Neural progenitor cell (in vitro differentiated cells): ENCODE data around the gene PEF1. TPM values are rescaled to one million over a fixed set of nuclear protein-coding genes. Genes with fewer than 3 reads are reported as not detected.
A peak's percentile ranks its signal among the peaks of the same experiment; 100 is the strongest.

Experiments
- DNase-seq: peaks from one replicate; pipeline ENCODE4 v3.0.0-alpha.2; 2016; ENCODE audit warnings: low spot score
- H2AFZ ChIP-seq: fragments of 200-600 bp; sonication (generic); replicated peaks from 2 replicates; pipeline ENCODE4 v1.6.1; 2016; ENCODE audit warnings: antibody characterized with exemption
- H3F3A ChIP-seq: fragments of 200-600 bp; sonication (generic); 2 replicates; pipeline ENCODE4 v1.6.1; 2016; ENCODE audit warnings: antibody characterized with exemption, low read depth
- H3K27ac ChIP-seq: fragments of 200-600 bp; sonication (generic); 2 replicates; pipeline ENCODE4 v1.5.1; 2016; ENCODE audit warnings: mild to moderate bottlenecking
- H3K27me3 ChIP-seq: fragments of 200-600 bp; sonication (generic); 2 replicates; pipeline ENCODE4 v1.6.1; 2016; ENCODE audit warnings: mild to moderate bottlenecking, moderate library complexity
- H3K36me3 ChIP-seq: fragments of 200-600 bp; sonication (generic); 2 replicates; pipeline ENCODE4 v1.5.1; 2016
- H3K4me1 ChIP-seq: fragments of 200-600 bp; sonication (generic); 2 replicates; pipeline ENCODE4 v1.6.1; 2016; ENCODE audit warnings: mixed run types
- H3K4me2 ChIP-seq: fragments of 200-600 bp; sonication (generic); 2 replicates; pipeline ENCODE4 v1.6.1; 2016
- H3K4me3 ChIP-seq: fragments of 200-600 bp; sonication (generic); 2 replicates; pipeline ENCODE4 v1.5.1; 2016
- H3K79me2 ChIP-seq: fragments of 200-600 bp; sonication (generic); 2 replicates; pipeline ENCODE4 v1.6.1; 2016; ENCODE audit warnings: low read depth
- H3K9ac ChIP-seq: fragments of 200-600 bp; sonication (generic); 2 replicates; pipeline ENCODE4 v1.6.1; 2016
- H3K9me3 ChIP-seq: fragments of 200-600 bp; sonication (generic); 2 replicates; pipeline ENCODE4 v1.5.1; 2016; ENCODE audit warnings: low read depth
- H4K20me1 ChIP-seq: fragments of 200-600 bp; sonication (generic); 2 replicates; pipeline ENCODE4 v1.6.1; 2016; ENCODE audit warnings: low read depth
- H3K27ac Mint-ChIP-seq: 3 replicates; pipeline ENCODE4 v1.8.0; 2021; ENCODE audit warnings: mixed read lengths
- H3K27me3 Mint-ChIP-seq: 2 replicates; pipeline ENCODE4 v1.8.0; 2022; ENCODE audit warnings: low read depth, mild to moderate bottlenecking, inconsistent platforms, moderate library complexity, mixed read lengths; ENCODE audit not compliant: insufficient read depth
- H3K36me3 Mint-ChIP-seq: 3 replicates; pipeline ENCODE4 v1.8.0; 2021; ENCODE audit warnings: mixed read lengths
- H3K4me1 Mint-ChIP-seq: 3 replicates; pipeline ENCODE4 v1.8.0; 2021; ENCODE audit warnings: mixed read lengths
- H3K4me3 Mint-ChIP-seq: 3 replicates; pipeline ENCODE4 v1.8.0; 2021; ENCODE audit warnings: mild to moderate bottlenecking, moderate library complexity, mixed read lengths
- H3K9me3 Mint-ChIP-seq: 3 replicates; pipeline ENCODE4 v1.8.0; 2020; ENCODE audit warnings: mixed read lengths
- EZH2 ChIP-seq: fragments of 200-600 bp; sonication (generic); IDR thresholded peaks from 2 replicates; pipeline ENCODE4 v1.6.1; 2017; ENCODE audit warnings: antibody characterized with exemption, mild to moderate bottlenecking, moderate library complexity
- EZH2phosphoT487 ChIP-seq: fragments of 200-600 bp; sonication (generic); IDR thresholded peaks from 2 replicates; pipeline ENCODE4 v1.6.1; 2017; ENCODE audit warnings: antibody characterized with exemption
- total RNA-seq: library from RNA; depleted of rRNA; stranded (reverse); fragments of >200 nt; gene quantifications from 2 replicates; pipeline ENCODE4 v1.2.3, GENCODE V29; 2015; ENCODE audit warnings: low replicate concordance
- TF ChIP-seq, protein P1 (sequence below): fragments of 200-600 bp; sonication (generic); IDR thresholded peaks from 2 replicates; pipeline ENCODE4 v1.5.1; 2017; ENCODE audit warnings: antibody characterized with exemption, mild to moderate bottlenecking

Gene PEF1
- total RNA-seq, 1 donor from 2014 or later = 30.7 TPM

DNA sequence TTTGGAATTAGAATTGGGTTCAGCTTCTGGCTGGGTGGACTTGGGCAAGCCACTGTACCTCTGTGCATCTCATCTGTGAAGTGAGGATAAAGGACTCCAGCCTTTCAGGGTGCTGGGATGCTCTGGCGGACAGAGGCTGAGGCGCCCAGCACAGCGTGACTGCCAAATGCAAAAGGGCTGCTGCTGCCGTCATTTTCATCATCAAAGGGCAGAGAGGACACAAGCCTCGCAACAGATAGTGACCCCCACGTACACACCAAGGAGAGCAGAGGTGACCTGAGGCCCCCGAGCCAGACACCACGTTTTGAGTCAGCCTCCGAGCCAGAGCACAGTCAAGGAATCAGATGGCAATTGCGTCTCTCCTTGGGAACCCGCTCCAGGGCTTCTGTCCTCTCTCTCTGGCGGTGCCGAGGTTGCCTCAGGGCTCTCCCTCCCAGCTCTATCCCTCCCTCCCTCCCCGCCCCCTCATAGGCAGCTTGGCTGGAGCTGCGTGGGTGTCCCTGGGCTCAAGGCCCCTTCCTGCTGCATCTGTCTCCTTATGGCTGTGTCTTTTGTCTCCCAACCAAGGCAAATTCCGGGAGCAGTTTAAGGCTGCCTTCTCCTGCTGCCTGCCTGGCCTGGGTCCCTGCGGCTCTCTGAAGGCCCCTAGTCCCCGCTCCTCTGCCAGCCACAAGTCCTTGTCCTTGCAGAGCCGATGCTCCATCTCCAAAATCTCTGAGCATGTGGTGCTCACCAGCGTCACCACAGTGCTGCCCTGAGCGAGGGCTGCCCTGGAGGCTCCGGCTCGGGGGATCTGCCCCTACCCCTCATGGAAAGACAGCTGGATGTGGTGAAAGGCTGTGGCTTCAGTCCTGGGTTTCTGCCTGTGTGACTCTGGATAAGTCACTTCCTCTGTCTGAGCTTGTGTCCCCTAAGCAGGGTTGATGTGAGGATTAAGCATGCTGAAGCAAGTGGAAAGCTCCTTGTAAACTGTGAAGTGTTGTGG lies 18.2 kb downstream of the PEF1 start:
- Histone ChIP-seq H3K79me2 (no peaks in the 10 kb centered on the region), H4K20me1 (no peaks in the 10 kb centered on the region), H3K4me3 (no peak overlapping the region), H3K36me3 (no peaks in the 10 kb centered on the region), H3K4me2 (no peak overlapping the region), H3K27ac (no peak overlapping the region), H3K27me3 (no peaks in the 10 kb centered on the region), H3F3A (no peaks in the 10 kb centered on the region), H3K9me3 (no peaks in the 10 kb centered on the region), H3K4me1 (no peaks in the 10 kb centered on the region), H2AFZ (no peak overlapping the region), H3K9ac (no peak overlapping the region)
- peak; percentile 41 for DNase-seq
- Mint-ChIP-seq H3K4me3 (peak overlapping the region; percentile 10), H3K36me3 (peaks cover 6% of the 10 kb centered on the region), H3K27ac (peak overlapping the region; percentile 60), H3K9me3 (no peaks in the 10 kb centered on the region), H3K27me3 (peaks cover 2% of the 10 kb centered on the region), H3K4me1 (peaks cover 17% of the 10 kb centered on the region)
- TF ChIP-seq EZH2phosphoT487 (no peak), EZH2 (no peak)
- TF ChIP-seq, protein P1, sequence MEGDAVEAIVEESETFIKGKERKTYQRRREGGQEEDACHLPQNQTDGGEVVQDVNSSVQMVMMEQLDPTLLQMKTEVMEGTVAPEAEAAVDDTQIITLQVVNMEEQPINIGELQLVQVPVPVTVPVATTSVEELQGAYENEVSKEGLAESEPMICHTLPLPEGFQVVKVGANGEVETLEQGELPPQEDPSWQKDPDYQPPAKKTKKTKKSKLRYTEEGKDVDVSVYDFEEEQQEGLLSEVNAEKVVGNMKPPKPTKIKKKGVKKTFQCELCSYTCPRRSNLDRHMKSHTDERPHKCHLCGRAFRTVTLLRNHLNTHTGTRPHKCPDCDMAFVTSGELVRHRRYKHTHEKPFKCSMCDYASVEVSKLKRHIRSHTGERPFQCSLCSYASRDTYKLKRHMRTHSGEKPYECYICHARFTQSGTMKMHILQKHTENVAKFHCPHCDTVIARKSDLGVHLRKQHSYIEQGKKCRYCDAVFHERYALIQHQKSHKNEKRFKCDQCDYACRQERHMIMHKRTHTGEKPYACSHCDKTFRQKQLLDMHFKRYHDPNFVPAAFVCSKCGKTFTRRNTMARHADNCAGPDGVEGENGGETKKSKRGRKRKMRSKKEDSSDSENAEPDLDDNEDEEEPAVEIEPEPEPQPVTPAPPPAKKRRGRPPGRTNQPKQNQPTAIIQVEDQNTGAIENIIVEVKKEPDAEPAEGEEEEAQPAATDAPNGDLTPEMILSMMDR = no peak

DNA sequence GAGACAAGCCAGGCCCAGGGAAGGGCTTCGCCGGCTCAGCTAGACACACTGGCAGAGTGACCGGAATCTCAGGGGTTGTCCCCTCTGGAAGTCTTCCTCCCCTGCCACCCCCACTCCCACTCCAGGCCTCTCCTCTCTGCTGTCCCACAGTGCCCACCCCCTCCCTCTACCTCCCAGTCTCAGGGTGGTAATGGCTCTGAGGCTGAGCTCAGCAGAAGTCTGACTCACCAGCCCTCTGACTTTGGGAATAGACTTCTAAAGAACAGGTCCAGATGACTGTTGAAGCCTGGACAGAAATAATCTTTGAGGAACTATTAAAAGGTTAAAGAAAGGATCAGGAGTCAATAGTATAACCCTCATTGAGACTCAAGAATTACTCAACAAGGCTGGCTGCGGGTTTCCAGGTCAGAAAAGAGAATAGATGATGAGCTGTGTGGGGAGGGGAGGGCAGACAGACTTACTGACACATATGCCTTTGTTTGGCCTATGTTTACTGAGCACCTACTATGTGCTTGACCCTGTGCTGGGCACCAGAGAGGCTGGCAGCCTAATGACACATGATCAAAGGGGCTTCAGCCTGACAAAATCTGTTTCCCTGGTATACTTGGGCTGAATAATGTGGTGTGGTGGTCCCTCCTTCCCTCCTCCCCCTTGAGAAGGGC lies 19.0 kb downstream of the PEF1 start:
- Histone ChIP-seq H3K4me2 (no peak overlapping the region), H3K9me3 (no peaks in the 10 kb centered on the region), H3K79me2 (no peaks in the 10 kb centered on the region), H3K4me3 (no peak overlapping the region), H3K27ac (no peak overlapping the region), H3K4me1 (no peaks in the 10 kb centered on the region), H3F3A (no peaks in the 10 kb centered on the region), H2AFZ (no peak overlapping the region), H3K36me3 (no peaks in the 10 kb centered on the region), H3K9ac (no peak overlapping the region), H3K27me3 (no peaks in the 10 kb centered on the region), H4K20me1 (no peaks in the 10 kb centered on the region)
- no peak for DNase-seq
- H3K27ac Mint-ChIP-seq = peak overlapping the region; percentile 42
- H3K4me3 Mint-ChIP-seq = no peak overlapping the region
- peaks cover 6% of the 10 kb centered on the region for H3K36me3 Mint-ChIP-seq
- no peak for TF ChIP-seq EZH2
- TF ChIP-seq EZH2phosphoT487 = no peak
- TF ChIP-seq, protein P1 = no peak
- H3K9me3 Mint-ChIP-seq = no peaks in the 10 kb centered on the region
- peaks cover 2% of the 10 kb centered on the region for H3K27me3 Mint-ChIP-seq
- H3K4me1 Mint-ChIP-seq = peaks cover 17% of the 10 kb centered on the region

DNA sequence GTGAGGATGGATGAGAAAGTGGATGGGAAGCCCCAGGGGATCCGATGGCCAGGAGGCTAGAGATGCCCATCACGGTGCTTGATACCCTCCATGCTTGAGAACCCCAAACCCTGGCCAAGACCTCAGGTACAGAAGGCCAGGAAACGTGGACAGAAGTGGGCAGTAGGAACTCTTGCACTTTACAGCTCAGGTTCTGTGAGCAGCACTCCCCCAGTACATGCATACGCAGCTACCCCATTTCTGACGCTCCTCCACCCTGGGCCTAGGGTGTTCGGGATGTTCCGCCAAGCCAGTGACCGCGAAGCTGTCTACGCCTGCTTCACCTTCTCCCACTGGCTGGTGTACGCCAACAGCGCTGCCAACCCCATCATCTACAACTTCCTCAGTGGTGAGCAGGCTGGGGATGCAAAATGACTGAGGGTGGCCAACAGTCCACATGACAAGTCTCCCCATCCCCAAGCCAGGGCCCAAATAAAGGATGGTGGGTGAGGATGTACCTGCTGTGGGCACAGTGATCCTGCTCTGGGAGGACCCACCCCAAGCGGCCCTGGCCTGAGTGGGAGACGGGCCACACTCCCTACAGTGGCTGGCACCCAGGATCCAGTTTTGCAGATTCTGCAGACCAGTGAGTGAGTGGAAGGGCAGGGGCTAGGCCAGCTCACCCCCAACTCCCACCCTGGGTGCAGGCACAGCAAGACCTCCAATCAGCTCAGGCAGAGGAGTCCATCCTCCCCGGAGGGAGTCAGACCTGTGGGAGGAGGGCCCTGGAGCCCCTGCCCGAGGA lies 19.8 kb downstream of the PEF1 start:
- no peaks in the 10 kb centered on the region for H3K79me2 ChIP-seq
- H3K9me3 ChIP-seq = no peaks in the 10 kb centered on the region
- H3K4me2 ChIP-seq = no peak overlapping the region
- no peaks in the 10 kb centered on the region for H3K36me3 ChIP-seq
- no peak overlapping the region for H3K9ac ChIP-seq
- H3K27me3 ChIP-seq = no peaks in the 10 kb centered on the region
- Mint-ChIP-seq H3K27ac (no peak overlapping the region), H3K4me3 (no peak overlapping the region), H3K27me3 (peaks cover 2% of the 10 kb centered on the region), H3K4me1 (peaks cover 17% of the 10 kb centered on the region), H3K9me3 (no peaks in the 10 kb centered on the region), H3K36me3 (peaks cover 3% of the 10 kb centered on the region)
- H4K20me1 ChIP-seq = no peaks in the 10 kb centered on the region
- no peak for DNase-seq
- no peaks in the 10 kb centered on the region for H3K4me1 ChIP-seq
- H3K4me3 ChIP-seq = no peak overlapping the region
- TF ChIP-seq, protein P1 = no peak
- TF ChIP-seq EZH2phosphoT487 = no peak
- no peak for TF ChIP-seq EZH2
- H3K27ac ChIP-seq = no peak overlapping the region
- no peaks in the 10 kb centered on the region for H3F3A ChIP-seq
- no peak overlapping the region for H2AFZ ChIP-seq
